ENCODE measurements around the gene PCSK5. TPM values are rescaled to one million over a fixed set of nuclear protein-coding genes. Genes with fewer than 3 reads are reported as not detected.

The PCSK5 gene
- total RNA-seq, 1 donor from 2014 or later = 30.7 TPM

DNA sequence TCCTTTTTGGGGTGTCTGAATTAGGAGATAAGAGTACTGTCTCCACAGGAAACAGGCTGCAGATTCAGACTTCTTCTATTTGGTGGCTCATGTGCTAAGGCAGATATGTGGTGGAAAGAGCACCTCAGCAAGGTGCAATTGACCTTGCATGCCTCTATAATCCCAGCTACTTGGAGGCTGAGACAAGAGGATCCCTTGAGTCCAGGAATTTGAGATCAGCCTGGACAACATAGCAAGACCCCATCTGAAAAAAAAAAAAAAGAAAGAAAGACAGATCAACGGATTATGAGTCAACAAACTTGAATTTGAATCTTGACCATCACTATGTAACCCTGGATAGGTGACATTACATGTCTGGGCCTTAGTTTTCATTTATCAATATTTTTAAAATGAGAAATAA is 459.4 kb downstream of the PCSK5 start:
- Mint-ChIP-seq H3K4me3 (no peak overlapping the region), H3K4me1 (ENCODE audit: unreplicated experiment) (no peaks in the 10 kb centered on the region), H3K36me3 (no peaks in the 10 kb centered on the region), H3K9me3 (no peaks in the 10 kb centered on the region), H3K27me3 (no peaks in the 10 kb centered on the region), H3K27ac (no peak overlapping the region)
- TF ChIP-seq, protein P1, sequence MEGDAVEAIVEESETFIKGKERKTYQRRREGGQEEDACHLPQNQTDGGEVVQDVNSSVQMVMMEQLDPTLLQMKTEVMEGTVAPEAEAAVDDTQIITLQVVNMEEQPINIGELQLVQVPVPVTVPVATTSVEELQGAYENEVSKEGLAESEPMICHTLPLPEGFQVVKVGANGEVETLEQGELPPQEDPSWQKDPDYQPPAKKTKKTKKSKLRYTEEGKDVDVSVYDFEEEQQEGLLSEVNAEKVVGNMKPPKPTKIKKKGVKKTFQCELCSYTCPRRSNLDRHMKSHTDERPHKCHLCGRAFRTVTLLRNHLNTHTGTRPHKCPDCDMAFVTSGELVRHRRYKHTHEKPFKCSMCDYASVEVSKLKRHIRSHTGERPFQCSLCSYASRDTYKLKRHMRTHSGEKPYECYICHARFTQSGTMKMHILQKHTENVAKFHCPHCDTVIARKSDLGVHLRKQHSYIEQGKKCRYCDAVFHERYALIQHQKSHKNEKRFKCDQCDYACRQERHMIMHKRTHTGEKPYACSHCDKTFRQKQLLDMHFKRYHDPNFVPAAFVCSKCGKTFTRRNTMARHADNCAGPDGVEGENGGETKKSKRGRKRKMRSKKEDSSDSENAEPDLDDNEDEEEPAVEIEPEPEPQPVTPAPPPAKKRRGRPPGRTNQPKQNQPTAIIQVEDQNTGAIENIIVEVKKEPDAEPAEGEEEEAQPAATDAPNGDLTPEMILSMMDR (conservative IDR thresholded peaks at IDR 0.05) = no peak
- no peak for DNase-seq (ENCODE audit: extremely low spot score, unreplicated experiment)

DNA sequence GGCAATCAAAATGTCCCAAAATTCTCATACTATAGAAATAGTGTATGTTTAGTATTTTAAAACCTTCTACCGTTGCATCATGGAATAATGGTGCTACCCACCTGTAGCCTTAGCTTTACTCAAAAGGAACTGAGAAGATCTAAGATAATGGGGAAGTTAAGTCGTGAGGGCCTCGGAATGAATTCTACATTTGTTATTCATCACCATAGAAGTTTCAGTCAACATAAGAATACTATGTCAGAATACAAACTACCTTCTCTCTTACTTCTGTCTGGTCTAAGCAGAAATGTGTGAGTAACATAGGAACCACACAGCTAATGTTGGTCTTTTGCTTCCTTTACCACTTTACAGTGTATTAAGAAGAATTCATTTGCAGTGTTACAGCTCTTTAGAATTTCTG is 460.5 kb downstream of the PCSK5 start:
- H3K4me1 Mint-ChIP-seq (ENCODE audit: unreplicated experiment) = peaks cover 3% of the 10 kb centered on the region
- H3K9me3 Mint-ChIP-seq = peaks cover 2% of the 10 kb centered on the region
- no peaks in the 10 kb centered on the region for H3K36me3 Mint-ChIP-seq
- TF ChIP-seq, protein P1 (conservative IDR thresholded peaks at IDR 0.05) = no peak
- no peak overlapping the region for H3K4me3 Mint-ChIP-seq
- DNase-seq (ENCODE audit: extremely low spot score, unreplicated experiment) = no peak
- no peaks in the 10 kb centered on the region for H3K27me3 Mint-ChIP-seq
- no peak overlapping the region for H3K27ac Mint-ChIP-seq

DNA sequence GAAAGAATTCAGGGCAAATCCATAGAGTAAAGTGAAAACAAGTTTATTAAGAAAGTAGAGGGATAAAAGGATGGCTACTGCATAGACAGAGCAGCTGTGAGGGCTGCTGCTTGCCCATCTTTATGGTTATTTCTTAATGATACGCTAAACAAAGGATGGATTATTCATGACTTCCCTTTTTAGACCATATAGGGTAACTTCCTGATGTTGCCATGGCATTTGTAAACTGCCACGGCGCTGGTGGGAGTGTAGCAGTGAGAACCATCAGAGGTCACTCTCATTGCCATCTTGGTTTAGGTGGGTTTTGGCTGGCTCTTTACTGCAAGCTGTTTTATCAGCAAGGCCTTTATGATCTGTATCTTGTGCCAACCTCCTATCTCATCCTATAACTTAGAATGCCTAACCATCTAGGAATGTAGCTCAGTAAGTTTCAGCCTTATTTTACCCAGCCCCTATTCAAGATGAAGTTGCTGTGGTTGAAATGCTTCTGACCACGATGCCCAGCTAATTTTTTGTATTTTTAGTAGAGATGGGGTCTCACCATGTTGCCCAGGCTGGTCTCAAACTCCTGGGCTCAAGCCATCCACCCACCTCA is 461.6 kb downstream of the PCSK5 start:
- no peak overlapping the region for H3K4me3 Mint-ChIP-seq
- peaks cover 10% of the 10 kb centered on the region for H3K4me1 Mint-ChIP-seq (ENCODE audit: unreplicated experiment)
- peaks cover 3% of the 10 kb centered on the region for H3K9me3 Mint-ChIP-seq
- no peak overlapping the region for H3K27ac Mint-ChIP-seq
- DNase-seq (ENCODE audit: extremely low spot score, unreplicated experiment) = no peak
- TF ChIP-seq, protein P1 (conservative IDR thresholded peaks at IDR 0.05) = no peak
- no peaks in the 10 kb centered on the region for H3K27me3 Mint-ChIP-seq
- no peaks in the 10 kb centered on the region for H3K36me3 Mint-ChIP-seq

DNA sequence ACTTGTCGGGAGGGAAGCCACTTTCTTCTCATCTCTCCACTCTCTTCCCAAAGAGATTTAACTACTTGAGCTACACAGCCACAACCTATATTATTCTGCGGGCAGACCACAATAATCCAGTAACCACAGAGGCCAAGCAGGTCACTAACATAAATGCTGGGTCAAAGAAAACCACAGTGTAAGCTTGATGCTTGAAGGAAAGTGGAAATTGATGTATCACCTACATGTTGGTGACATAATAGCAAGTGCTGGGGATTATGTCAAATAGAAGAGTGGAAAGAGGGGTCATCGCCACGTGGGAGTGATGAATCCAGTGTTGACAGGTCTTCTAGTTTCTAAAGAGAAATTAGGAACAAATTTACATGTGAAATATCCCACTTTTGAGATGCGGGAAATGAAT is 462.8 kb downstream of the PCSK5 start:
- Mint-ChIP-seq H3K9me3 (peaks cover 3% of the 10 kb centered on the region), H3K27ac (no peak overlapping the region), H3K36me3 (no peaks in the 10 kb centered on the region), H3K4me3 (no peak overlapping the region), H3K27me3 (no peaks in the 10 kb centered on the region), H3K4me1 (ENCODE audit: unreplicated experiment) (peaks cover 10% of the 10 kb centered on the region)
- no peak for DNase-seq (ENCODE audit: extremely low spot score, unreplicated experiment)
- TF ChIP-seq, protein P1 (conservative IDR thresholded peaks at IDR 0.05) = no peak

DNA sequence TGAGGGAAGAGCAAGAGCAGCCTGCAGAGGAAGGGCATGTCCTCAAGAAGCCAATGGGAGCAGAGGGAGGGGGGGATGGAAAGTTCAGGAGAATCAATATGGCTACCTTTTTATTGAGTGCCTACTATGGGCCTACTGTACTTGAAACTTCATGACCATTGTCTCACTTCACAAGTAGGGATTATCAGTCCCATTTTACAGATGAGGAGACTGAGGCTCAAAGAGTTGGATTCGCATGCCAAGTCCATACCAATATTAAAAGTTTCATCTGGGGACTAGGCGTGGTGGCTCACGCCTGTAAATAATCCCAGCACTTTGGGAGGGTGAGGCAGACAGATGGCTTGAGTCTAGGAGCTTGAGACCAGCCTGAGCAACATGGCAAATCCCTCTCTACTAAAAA is 463.7 kb downstream of the PCSK5 start:
- Mint-ChIP-seq H3K27ac (no peak overlapping the region), H3K4me3 (no peak overlapping the region), H3K9me3 (peaks cover 3% of the 10 kb centered on the region), H3K36me3 (no peaks in the 10 kb centered on the region), H3K27me3 (no peaks in the 10 kb centered on the region), H3K4me1 (ENCODE audit: unreplicated experiment) (peaks cover 10% of the 10 kb centered on the region)
- TF ChIP-seq, protein P1 (conservative IDR thresholded peaks at IDR 0.05) = no peak
- no peak for DNase-seq (ENCODE audit: extremely low spot score, unreplicated experiment)

DNA sequence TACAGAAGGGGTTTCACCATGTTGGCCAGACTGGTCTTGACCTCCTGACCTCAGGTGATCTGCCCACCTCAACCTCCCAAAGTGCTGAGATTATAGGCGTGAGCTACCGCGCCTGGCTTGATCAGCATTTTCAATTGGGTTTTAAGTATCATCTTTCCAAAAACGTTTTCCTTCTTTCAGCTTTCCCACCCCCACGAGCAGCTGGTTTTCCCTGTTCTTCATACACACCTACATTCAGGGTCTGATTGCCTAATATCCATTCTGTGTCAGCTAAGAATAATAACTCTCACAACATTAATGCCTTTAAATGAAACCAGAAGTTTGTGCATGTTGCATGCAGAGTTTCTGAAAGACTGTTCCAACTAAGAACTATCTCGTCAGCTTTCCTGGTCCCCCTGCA is 465.4 kb downstream of the PCSK5 start:
- TF ChIP-seq, protein P1 (conservative IDR thresholded peaks at IDR 0.05) = no peak
- no peak for DNase-seq (ENCODE audit: extremely low spot score, unreplicated experiment)
- H3K36me3 Mint-ChIP-seq = no peaks in the 10 kb centered on the region
- H3K9me3 Mint-ChIP-seq = peaks cover 3% of the 10 kb centered on the region
- peak overlapping the region; percentile 9 for H3K27ac Mint-ChIP-seq
- peaks cover 10% of the 10 kb centered on the region for H3K4me1 Mint-ChIP-seq (ENCODE audit: unreplicated experiment)
- no peaks in the 10 kb centered on the region for H3K27me3 Mint-ChIP-seq
- peak overlapping the region; percentile 26 for H3K4me3 Mint-ChIP-seq
